ENCODE results near the gene PODN. TPM values are rescaled to one million over a fixed set of nuclear protein-coding genes. Genes with fewer than 3 reads are reported as not detected.

The PODN gene
- polyA plus RNA-seq, 1 donor = 7.8 TPM

- DNase-seq (ENCODE audit: low read depth) = no peak
Measured at GRCh38 chr1:53131590-53131938, 69.6 kb downstream of the PODN start.

GRCh38 chr1:53132176-53132575 is 70.2 kb downstream of the PODN start:
- no peak for DNase-seq (ENCODE audit: low read depth)

GRCh38 chr1:53133261-53134041 is 71.4 kb downstream of the PODN start:
- no peak for DNase-seq (ENCODE audit: low read depth)

- no peak for DNase-seq (ENCODE audit: low read depth)
Measured at GRCh38 chr1:53134042-53134485, 72.1 kb downstream of the PODN start.

Other genes with a start within 250 kb of the PODN start
- 0.05 TPM for gene ZYG11A, start 219.5 kb upstream of the PODN start, polyA plus RNA-seq (ENCODE audit: insufficient read length)
- 111 TPM for gene ECHDC2, start 140.5 kb upstream of the PODN start, polyA plus RNA-seq (ENCODE audit: insufficient read length)
- gene SCP2, start 134.9 kb upstream of the PODN start, polyA plus RNA-seq (ENCODE audit: insufficient read length) = 80.1 TPM
- 0.24 TPM for gene SLC1A7, start 80.4 kb downstream of the PODN start, polyA plus RNA-seq (ENCODE audit: insufficient read length)
- 10.4 TPM for gene CPT2, start 134.6 kb downstream of the PODN start, polyA plus RNA-seq (ENCODE audit: insufficient read length)
- gene CZIB, start 158.4 kb downstream of the PODN start, polyA plus RNA-seq (ENCODE audit: insufficient read length) = 60.9 TPM
- 41.6 TPM for gene MAGOH, start 176.3 kb downstream of the PODN start, polyA plus RNA-seq (ENCODE audit: insufficient read length)